Stimulated activated CD8-positive, alpha-beta memory T cell treated with anti-CD3 and anti-CD28 coated beads, Interleukin-7, amount 100 ng/mL, for 48 hours (primary cell): ENCODE measurements around the gene EPB41L2.
"Not testable (repeated sequence)": the region's sequence is repeated elsewhere in the genome, so short reads cannot be mapped to it uniquely, and the experiment has no call there.

Experiments
- DNase-seq, 2 donors: peaks; one replicate each; pipeline ENCODE4 v3.0.0-alpha.2; 2020; ENCODE audit warnings: low read depth in 1 of 2; ENCODE audit errors: extremely low read depth in 1 of 2

Gene EPB41L2

GRCh38 chr6:130922922-130923321 is 140.1 kb downstream of the EPB41L2 start:
- no peak for DNase-seq

GRCh38 chr6:130920969-130921368 is 142.1 kb downstream of the EPB41L2 start:
- no peak for DNase-seq

DNA sequence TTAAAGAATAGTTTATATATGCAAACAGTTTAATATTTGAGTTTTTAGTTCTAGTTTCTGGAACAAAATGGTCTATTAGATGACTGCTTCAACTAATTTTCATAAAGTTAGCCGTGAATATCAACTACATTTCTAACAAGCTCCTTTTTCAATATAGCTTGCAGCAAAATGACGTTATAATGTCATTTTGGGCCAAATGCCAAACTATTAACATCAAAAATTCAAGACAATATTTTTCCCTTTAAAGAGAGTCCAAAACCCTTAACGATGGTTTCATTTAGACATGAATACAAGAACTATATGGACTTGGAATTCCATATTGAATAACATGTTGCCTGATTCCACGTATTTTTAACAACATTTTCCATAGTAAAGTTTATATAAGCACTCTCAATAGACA is 144.9 kb downstream of the EPB41L2 start:
- DNase-seq: no peak

DNA sequence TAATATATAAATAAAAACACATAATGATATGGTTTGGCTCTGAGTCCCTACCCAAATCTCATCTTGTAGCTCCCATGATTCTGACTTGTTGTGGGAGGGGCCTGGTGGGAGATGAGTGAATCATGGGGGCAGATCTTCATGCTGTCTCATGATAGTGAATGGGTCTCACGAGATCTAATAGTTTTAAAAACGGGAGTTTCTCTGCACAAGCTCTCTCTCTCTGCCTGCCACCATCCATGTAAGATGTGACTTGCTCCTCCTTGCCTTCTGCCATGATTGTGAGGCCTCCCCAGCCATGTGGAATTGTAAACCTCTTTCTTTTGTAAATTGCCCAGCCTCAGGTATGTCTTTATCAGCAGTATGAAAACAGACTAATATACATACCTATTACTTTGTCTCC is 147.4 kb downstream of the EPB41L2 start:
- not testable (repeated sequence) for DNase-seq

DNA sequence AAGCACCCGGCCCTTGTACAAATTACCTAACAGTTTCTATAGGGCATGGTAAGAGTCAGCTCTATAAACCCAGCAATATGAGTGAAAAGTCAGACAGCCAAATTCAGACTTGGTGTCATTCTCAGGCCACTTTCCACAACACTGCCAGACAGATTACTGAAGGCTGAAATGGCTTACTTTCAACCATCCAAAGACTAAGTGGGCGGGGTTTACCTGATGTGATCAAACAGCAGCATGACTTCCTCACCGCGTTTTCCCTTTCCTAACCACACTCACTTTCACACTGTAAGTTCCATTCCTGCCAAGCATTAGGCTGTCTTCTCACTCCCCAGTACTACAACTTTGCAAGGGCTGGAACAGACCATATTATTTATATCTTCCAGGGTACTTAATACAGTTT is 149.9 kb downstream of the EPB41L2 start:
- DNase-seq: peak in 1 of 2 donors; percentile 8

- DNase-seq: no peak
Observed at GRCh38 chr6:130912434-130912833, 150.6 kb downstream of the EPB41L2 start.

- DNase-seq: no peak
Observed at GRCh38 chr6:130908958-130909357, 154.1 kb downstream of the EPB41L2 start.

DNA sequence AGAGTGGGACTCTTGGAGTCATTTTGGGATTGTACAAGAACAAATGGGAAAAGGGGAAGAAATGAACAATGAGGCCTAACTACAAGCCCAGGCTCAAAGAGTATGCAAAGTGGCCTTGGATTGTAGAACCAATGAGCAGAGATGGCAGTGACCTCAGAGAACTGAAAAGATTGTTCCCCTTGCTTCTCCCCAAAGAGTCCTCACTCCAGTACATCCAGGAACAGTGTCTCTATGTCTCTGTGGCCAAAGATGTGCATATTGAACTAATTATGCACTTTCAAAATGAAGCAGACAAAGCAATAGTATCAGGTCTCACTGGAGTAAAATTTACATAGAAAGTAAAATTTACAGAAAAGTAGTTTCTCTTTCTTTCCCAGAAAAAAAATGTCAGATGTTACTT is 154.9 kb downstream of the EPB41L2 start:
- no peak for DNase-seq

GRCh38 chr6:130907687-130908086 is 155.4 kb downstream of the EPB41L2 start:
- no peak for DNase-seq

- no peak for DNase-seq
Observed at GRCh38 chr6:130906736-130907381, 156.2 kb downstream of the EPB41L2 start.

DNA sequence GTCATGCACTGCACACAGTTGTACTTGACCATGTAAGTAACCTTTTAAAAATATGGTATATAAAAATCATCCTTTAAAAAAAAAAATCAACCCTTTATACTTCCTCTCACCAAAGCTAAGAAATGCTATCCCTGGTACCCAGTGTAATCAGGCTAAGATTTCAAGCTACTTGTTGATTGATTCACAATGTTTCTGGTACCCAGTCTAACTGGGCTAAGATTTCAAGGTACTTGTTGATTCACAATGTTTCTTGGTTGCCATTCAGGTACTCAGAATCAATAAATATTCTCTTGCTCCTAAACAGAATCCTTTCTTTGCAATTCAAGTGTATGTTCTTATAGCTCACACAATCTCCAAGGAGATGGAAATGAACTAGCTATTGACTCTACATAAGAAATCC is 159.4 kb downstream of the EPB41L2 start:
- no peak for DNase-seq

GRCh38 chr6:130903007-130903406 is 160.0 kb downstream of the EPB41L2 start:
- no peak for DNase-seq

GRCh38 chr6:130900913-130901312 is 162.1 kb downstream of the EPB41L2 start:
- DNase-seq: no peak

DNA sequence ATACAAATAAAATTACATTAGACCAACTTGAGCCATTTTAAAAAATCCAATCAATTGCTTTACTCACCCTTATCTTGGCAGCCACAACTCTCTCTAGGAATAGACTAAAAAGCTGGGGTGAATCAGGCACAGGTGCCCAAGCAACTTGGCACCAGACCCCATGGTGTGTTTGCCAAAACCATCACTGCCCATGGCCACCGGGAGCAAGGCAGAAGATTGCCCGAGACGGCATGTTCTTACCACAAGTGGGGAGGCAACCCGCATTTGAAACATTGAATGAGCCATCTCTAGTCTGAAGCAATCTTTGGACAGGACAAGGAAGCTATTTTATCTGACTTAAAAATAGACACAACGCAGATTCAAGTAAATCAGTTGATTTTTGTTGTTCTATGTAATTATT is 166.8 kb downstream of the EPB41L2 start:
- no peak for DNase-seq

DNA sequence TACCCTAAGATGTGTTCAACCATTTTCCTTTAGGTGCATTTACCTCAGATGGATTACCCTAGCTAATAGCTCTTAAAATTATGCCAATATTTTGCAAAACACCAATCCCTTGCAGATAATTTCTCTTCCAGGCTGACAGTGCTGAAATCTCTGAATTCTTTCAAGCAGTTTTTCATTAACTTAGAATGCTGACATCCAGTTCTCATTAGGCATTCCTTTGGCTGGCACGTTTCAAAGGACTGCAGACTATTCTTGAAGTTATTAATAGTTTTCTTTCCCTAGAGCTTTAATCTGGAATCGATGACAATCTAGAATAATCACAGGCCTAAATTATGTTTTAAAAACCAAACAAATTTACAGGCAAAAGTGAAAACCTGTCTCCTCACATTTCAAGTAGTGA is 167.5 kb downstream of the EPB41L2 start:
- DNase-seq: no peak

- DNase-seq: no peak
Observed at GRCh38 chr6:130893766-130894165, 169.3 kb downstream of the EPB41L2 start.

DNA sequence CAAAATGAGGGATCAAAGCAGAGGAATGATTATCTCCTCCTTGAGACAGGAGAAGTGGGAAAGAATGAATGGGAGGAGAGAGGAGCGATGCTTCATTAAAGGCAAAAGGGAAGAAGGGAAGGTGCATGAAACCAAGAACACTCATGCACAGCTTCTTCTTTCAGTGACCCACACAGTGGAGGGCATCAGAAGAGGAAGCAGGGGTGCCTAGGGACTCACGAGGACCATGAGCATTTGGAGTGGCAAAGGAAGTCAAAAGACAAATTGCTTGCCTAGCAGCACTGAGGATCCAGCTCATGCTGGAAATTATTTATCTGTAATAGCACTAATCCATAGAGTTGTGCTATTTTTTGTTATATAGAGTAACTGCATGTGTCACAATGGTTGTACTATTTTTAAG is 169.8 kb downstream of the EPB41L2 start:
- no peak for DNase-seq

- no peak for DNase-seq
Observed at GRCh38 chr6:130890521-130890971, 172.5 kb downstream of the EPB41L2 start.

DNA sequence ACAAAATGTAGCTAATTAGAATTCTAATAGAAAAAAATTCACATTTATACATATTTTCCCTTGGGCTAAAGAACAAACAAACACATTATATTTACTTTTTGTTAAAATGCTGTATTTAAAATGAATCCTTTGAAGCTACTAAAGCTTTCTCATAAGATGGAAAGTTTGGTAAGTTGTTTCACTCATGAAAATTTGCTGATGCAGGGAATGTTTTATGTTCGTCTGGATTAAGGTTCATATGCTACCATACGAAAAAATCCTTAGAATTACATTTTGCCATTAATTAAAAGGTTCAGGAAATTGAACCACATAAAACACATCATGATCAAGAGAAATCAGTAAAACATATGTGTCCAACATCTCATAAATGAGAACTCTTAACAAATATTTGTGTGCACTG is 173.6 kb downstream of the EPB41L2 start:
- DNase-seq: no peak

DNA sequence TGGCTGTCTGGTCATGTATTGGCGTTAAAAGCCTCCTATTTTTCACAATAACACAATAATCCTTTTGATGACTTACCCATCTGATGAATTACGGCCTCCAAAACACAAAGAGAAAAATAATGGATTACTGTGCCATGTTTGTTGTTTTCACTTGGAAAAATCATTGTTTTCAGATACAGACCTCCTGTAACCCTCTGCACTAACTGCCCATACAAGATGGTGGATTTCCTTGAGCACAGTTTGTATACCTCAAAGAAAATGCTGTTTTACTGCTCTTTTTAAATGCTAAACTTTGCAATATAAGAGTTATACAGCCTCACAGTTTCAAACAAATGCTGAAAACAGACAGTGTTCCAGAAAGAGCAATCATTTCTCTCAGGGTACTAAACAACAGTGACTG is 174.8 kb downstream of the EPB41L2 start:
- no peak for DNase-seq

DNA sequence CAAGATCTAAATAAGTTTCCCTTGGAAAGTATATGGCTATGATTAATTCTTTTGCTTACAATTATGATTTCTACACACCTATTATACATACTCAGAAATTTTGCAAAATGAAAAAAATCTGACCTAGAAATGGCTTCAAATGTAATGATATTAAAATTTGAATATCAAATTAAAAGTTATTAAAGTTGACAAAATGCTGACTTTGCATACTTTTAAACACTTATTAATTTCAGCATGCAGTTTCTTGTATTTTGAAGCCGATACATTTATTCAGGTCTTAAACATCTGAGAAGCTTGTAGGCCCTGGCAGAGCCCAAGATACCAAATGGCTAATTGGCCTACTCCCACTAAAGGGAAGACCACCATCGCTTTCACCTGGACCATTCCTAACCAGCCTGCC is 176.1 kb downstream of the EPB41L2 start:
- no peak for DNase-seq

GRCh38 chr6:130885392-130886192 is 177.5 kb downstream of the EPB41L2 start:
- peak in 1 of 2 donors; percentile 42 for DNase-seq
